HG03066 (cell line): ENCODE results near the gene NMT1.

Experiments
- ATAC-seq: cut with Tn5 transposase; IDR thresholded peaks from one replicate; pipeline ENCODE4 v1.9.1; 2021; ENCODE audit warnings: low read depth; ENCODE audit not compliant: unreplicated experiment

Gene NMT1

GRCh38 chr17:45149037-45149668, 88.0 kb downstream of the NMT1 start:
- ATAC-seq, result peak; percentile 30

- no peak for ATAC-seq
Observed at GRCh38 chr17:45149669-45150664, 88.8 kb downstream of the NMT1 start.

GRCh38 chr17:45150911-45151809, 90.0 kb downstream of the NMT1 start:
- ATAC-seq, result no peak

- ATAC-seq, result no peak
Observed at GRCh38 chr17:45155029-45155428, 93.9 kb downstream of the NMT1 start.

GRCh38 chr17:45155483-45155882, 94.4 kb downstream of the NMT1 start:
- ATAC-seq, result no peak

- ATAC-seq, result no peak
Observed at GRCh38 chr17:45156242-45156641, 95.1 kb downstream of the NMT1 start.
